Measurements from ENCODE around the gene FOXRED1.
"Not testable (repeated sequence)": the region's sequence is repeated elsewhere in the genome, so short reads cannot be mapped to it uniquely, and the experiment has no call there.

The FOXRED1 gene

GRCh38 chr11:126268708-126269579, at the start of gene FOXRED1, which contains the start of gene SRPRA:
FOXRED1 (plus strand) TSS chr11:126269154; CDS start chr11:126269207, 53 bp downstream.
SRPRA (minus strand) TSS chr11:126268895; CDS start chr11:126268804, 91 bp downstream.
- DNase-seq = peak; percentile 100

- no peak for DNase-seq
Measured at GRCh38 chr11:126219547-126219946, 49.4 kb upstream of the FOXRED1 start.

- no peak for DNase-seq
Measured at GRCh38 chr11:126224647-126225294, 44.2 kb upstream of the FOXRED1 start.

GRCh38 chr11:126225295-126225665, 43.7 kb upstream of the FOXRED1 start:
- DNase-seq = no peak

GRCh38 chr11:126226334-126227084, 42.4 kb upstream of the FOXRED1 start:
- DNase-seq = peak; percentile 94

- DNase-seq = no peak
Measured at GRCh38 chr11:126229858-126230540, 39.0 kb upstream of the FOXRED1 start.

- DNase-seq = no peak
Measured at GRCh38 chr11:126231725-126232459, 37.1 kb upstream of the FOXRED1 start.

- DNase-seq = no peak
Measured at GRCh38 chr11:126232683-126233082, 36.3 kb upstream of the FOXRED1 start.

GRCh38 chr11:126233391-126233790, 35.6 kb upstream of the FOXRED1 start:
- DNase-seq = no peak

- no peak for DNase-seq
Measured at GRCh38 chr11:126246636-126247035, 22.3 kb upstream of the FOXRED1 start.

- no peak for DNase-seq
Measured at GRCh38 chr11:126253265-126253664, 15.7 kb upstream of the FOXRED1 start.

GRCh38 chr11:126254819-126255218, 14.1 kb upstream of the FOXRED1 start:
- no peak for DNase-seq

GRCh38 chr11:126255507-126255906, 13.4 kb upstream of the FOXRED1 start:
- not testable (repeated sequence) for DNase-seq

- DNase-seq = no peak
Measured at GRCh38 chr11:126256216-126256615, 12.7 kb upstream of the FOXRED1 start.

GRCh38 chr11:126257144-126257543, 11.8 kb upstream of the FOXRED1 start:
- DNase-seq = no peak

GRCh38 chr11:126257764-126258163, 11.2 kb upstream of the FOXRED1 start:
- DNase-seq = no peak

GRCh38 chr11:126262216-126262615, 6.7 kb upstream of the FOXRED1 start:
- DNase-seq = no peak

GRCh38 chr11:126263489-126263888, 5.5 kb upstream of the FOXRED1 start:
- DNase-seq = no peak

GRCh38 chr11:126265811-126266210, 3.1 kb upstream of the FOXRED1 start:
- DNase-seq = no peak

- no peak for DNase-seq
Measured at GRCh38 chr11:126267650-126268049, 1.3 kb upstream of the FOXRED1 start.

- no peak for DNase-seq
Measured at GRCh38 chr11:126268361-126268707, 620 bp upstream of the FOXRED1 start.

GRCh38 chr11:126277322-126277721, 8.4 kb downstream of the FOXRED1 start:
- DNase-seq = no peak

Data from GF-D8 (cell line).